Keratinocyte (primary cell): ENCODE results near the gene PNISR. TPM values are rescaled to one million over a fixed set of nuclear protein-coding genes. Genes with fewer than 3 reads are reported as not detected.

Experiments used
- DNase-seq: peaks from one replicate; pipeline ENCODE4 v3.0.0-alpha.2; 2011; ENCODE audit warnings: low read depth, missing footprints, low spot score
- FAIRE-seq: peaks from 2 replicates; lab custom pipeline; 2011; peaks lifted over from hg19 to GRCh38; lab: Jason Lieb, UNC
- H2AFZ ChIP-seq: 2 replicates; pipeline ENCODE4 v1.6.0; 2012; ENCODE audit warnings: low read length, control low read depth, inconsistent platforms; ENCODE audit not compliant: control insufficient read depth
- H3K27ac ChIP-seq: 2 replicates; pipeline ENCODE4 v1.5.1; 2011; ENCODE audit warnings: low read length; ENCODE audit not compliant: control insufficient read depth, insufficient read depth
- H3K27me3 ChIP-seq: 3 replicates; pipeline ENCODE4 v1.6.0; 2011; ENCODE audit warnings: low read length; ENCODE audit not compliant: control insufficient read depth, insufficient read depth; ENCODE audit errors: extremely low read depth
- H3K36me3 ChIP-seq, 2 experiments: 2 replicates in 1 of 2; 3 replicates in 1 of 2; pipeline ENCODE4 v1.5.1; 2011; ENCODE audit warnings: low read length in 2 of 2, mild to moderate bottlenecking in 1 of 2; ENCODE audit not compliant: control insufficient read depth in 2 of 2, insufficient read depth in 2 of 2; ENCODE audit errors: extremely low read depth in 1 of 2
- H3K4me1 ChIP-seq: 3 replicates; pipeline ENCODE4 v1.5.1; 2011; ENCODE audit warnings: low read length; ENCODE audit not compliant: control insufficient read depth, insufficient read depth; ENCODE audit errors: extremely low read depth
- H3K4me2 ChIP-seq: 3 replicates; pipeline ENCODE4 v1.6.0; 2011; ENCODE audit warnings: low read depth, low read length; ENCODE audit not compliant: control insufficient read depth, insufficient read depth; ENCODE audit errors: extremely low read depth
- H3K4me3 ChIP-seq, 3 experiments: fragments of 200-600 bp in 1 of 3; sonication (generic) in 1 of 3; 2 replicates in 2 of 3; 3 replicates in 1 of 3; pipeline ENCODE4 v1.5.1; 2011 to 2016; ENCODE audit warnings: low read length in 3 of 3, mild to moderate bottlenecking in 3 of 3, control low read depth in 2 of 3, inconsistent platforms in 1 of 3, low read depth in 1 of 3, mixed read lengths in 1 of 3, mixed run types in 1 of 3, moderate library complexity in 1 of 3; ENCODE audit not compliant: control insufficient read depth in 2 of 3, insufficient read depth in 2 of 3; ENCODE audit errors: extremely low read depth in 1 of 3
- H3K79me2 ChIP-seq: 2 replicates; pipeline ENCODE4 v1.6.0; 2012; ENCODE audit warnings: low read length; ENCODE audit not compliant: control insufficient read depth, insufficient read depth
- H3K9ac ChIP-seq: 3 replicates; pipeline ENCODE4 v1.6.0; 2011; ENCODE audit warnings: low read length; ENCODE audit not compliant: control insufficient read depth, insufficient read depth; ENCODE audit errors: extremely low read depth
- H3K9me1 ChIP-seq: 3 replicates; pipeline ENCODE4 v1.6.0; 2011; ENCODE audit warnings: low read length; ENCODE audit not compliant: control insufficient read depth, insufficient read depth; ENCODE audit errors: extremely low read depth
- H3K9me3 ChIP-seq: 2 replicates; pipeline ENCODE4 v1.5.1; 2012; ENCODE audit warnings: low read depth, low read length; ENCODE audit not compliant: control insufficient read depth
- H4K20me1 ChIP-seq: 3 replicates; pipeline ENCODE4 v1.6.0; 2011; ENCODE audit warnings: low read length; ENCODE audit not compliant: control insufficient read depth, insufficient read depth; ENCODE audit errors: extremely low read depth
- EZH2 ChIP-seq: IDR thresholded peaks from one replicate; pipeline ENCODE4 v1.6.1; 2012; ENCODE audit warnings: inconsistent platforms, mild to moderate bottlenecking, low read length, moderate library complexity
- dilution Hi-C: fragments of 300-500 bp; cut with MboI; formaldehyde crosslinking; loops from one replicate; pipeline ENCODE4 v1.7.0; 2020; ENCODE audit warnings: low sequenced_read_pairs; ENCODE audit not compliant: extremely low pct_ligation_motif_present
- polyA plus RNA-seq, 5 experiments: library from polyadenylated mRNA; depleted of rRNA in 3 of 5; stranded (reverse) in 3 of 5; stranded (forward) in 1 of 5; unstranded in 1 of 5; fragments of >200 nt; gene quantifications; 1 replicate in 1 of 5; 2 replicates in 3 of 5; 3 replicates in 1 of 5; pipeline versions ENCODE4 v1.2.1 to v1.2.3, GENCODE V29; 2011 to 2012; ENCODE audit warnings: missing spikeins in 2 of 5, low read depth in 1 of 5, low replicate concordance in 1 of 5
- TF ChIP-seq, protein P1 (sequence below), 3 experiments: IDR thresholded peaks in 1 of 3; conservative IDR thresholded peaks in 1 of 3; optimal IDR thresholded peaks in 1 of 3; 2 replicates in 2 of 3; 3 replicates in 1 of 3; pipeline versions ENCODE3 to v1.5.1; 2011; ENCODE audit warnings: low read length in 3 of 3, mild to moderate bottlenecking in 3 of 3, moderate library complexity in 2 of 3, control low read depth in 1 of 3, inconsistent platforms in 1 of 3; ENCODE audit not compliant: insufficient read depth in 2 of 3; ENCODE audit errors: extremely low read depth in 1 of 3

The PNISR gene
- polyA plus RNA-seq, 1 donor (not counting 4 experiments of a cell fraction or from before 2014, with no cell fraction given): 60.5 TPM

DNA sequence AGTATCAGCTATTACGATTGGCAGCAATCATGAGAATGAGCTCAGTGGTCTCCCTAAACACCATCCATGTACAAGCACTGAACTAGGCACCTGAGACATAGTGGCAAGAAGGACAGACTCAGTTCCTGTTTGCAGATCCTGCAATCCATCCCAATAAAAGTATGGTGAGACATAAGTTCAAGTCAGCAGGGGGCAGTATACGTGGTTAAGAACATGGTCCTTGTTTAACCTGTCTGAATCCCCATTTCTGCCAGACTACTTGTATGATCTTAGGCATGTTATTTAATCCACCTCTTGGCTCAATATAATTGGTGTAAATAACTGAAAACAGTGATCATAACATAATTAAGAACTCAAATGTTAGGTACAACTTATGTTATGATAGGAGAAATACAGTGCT, 33.2 kb upstream of the PNISR start:
- Histone ChIP-seq H3K4me1 (no peaks in the 10 kb centered on the region), H3K9ac (no peak overlapping the region), H2AFZ (no peak overlapping the region), H3K27ac (no peak overlapping the region), H4K20me1 (no peaks in the 10 kb centered on the region), H3K27me3 (no peaks in the 10 kb centered on the region), H3K4me2 (no peak overlapping the region), H3K79me2 (no peaks in the 10 kb centered on the region), H3K9me3 (no peaks in the 10 kb centered on the region), H3K9me1 (no peaks in the 10 kb centered on the region), H3K36me3 (peaks cover 0 to 4% of the 10 kb centered on the region in 2 experiments), H3K4me3 (no peak overlapping the region)
- FAIRE-seq (peak; percentile 32), DNase-seq (peak; percentile 7)
- TF ChIP-seq, protein P1, sequence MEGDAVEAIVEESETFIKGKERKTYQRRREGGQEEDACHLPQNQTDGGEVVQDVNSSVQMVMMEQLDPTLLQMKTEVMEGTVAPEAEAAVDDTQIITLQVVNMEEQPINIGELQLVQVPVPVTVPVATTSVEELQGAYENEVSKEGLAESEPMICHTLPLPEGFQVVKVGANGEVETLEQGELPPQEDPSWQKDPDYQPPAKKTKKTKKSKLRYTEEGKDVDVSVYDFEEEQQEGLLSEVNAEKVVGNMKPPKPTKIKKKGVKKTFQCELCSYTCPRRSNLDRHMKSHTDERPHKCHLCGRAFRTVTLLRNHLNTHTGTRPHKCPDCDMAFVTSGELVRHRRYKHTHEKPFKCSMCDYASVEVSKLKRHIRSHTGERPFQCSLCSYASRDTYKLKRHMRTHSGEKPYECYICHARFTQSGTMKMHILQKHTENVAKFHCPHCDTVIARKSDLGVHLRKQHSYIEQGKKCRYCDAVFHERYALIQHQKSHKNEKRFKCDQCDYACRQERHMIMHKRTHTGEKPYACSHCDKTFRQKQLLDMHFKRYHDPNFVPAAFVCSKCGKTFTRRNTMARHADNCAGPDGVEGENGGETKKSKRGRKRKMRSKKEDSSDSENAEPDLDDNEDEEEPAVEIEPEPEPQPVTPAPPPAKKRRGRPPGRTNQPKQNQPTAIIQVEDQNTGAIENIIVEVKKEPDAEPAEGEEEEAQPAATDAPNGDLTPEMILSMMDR (optimal IDR thresholded peaks at IDR 0.05 in 1 of 3, IDR thresholded peaks at IDR 0.05 in 1 of 3, conservative IDR thresholded peaks at IDR 0.05 in 1 of 3; ENCODE audit: extremely low read depth in 1 of 3, insufficient read depth in 2 of 3, low read length in 3 of 3): peak; percentile 47 to 56 (median 54)
- no peak for TF ChIP-seq EZH2
- dilution Hi-C loops: no loop called here

DNA sequence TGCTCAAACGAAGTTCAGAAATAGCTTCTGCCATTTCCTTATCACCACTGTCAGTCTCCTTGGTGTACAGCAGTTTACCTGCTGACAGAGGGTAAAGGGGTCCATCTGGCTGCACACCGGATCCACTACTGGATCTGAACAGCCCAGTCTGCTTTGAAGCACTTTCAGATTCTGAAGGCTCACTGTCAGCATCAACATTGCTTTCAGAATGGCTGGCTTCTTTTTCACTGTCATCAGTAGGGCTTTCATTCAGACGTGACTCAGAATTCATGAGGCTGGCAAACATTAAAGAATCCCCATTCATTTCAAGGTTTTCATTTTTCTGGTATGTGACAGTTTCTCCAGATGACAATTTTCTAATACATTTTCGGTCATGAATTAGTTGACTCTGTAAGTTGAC, 21.0 kb upstream of the PNISR start:
- TF ChIP-seq EZH2: no peak
- TF ChIP-seq, protein P1 (optimal IDR thresholded peaks at IDR 0.05 in 1 of 3, IDR thresholded peaks at IDR 0.05 in 1 of 3, conservative IDR thresholded peaks at IDR 0.05 in 1 of 3; ENCODE audit: extremely low read depth in 1 of 3, insufficient read depth in 2 of 3, low read length in 3 of 3): no peak
- H3K36me3 ChIP-seq: peaks cover 0 to 2% of the 10 kb centered on the region in 2 experiments
- no peak for FAIRE-seq

More for the DNA sequence above, 21.0 kb upstream of the PNISR start:
- Histone ChIP-seq H3K4me1 (no peaks in the 10 kb centered on the region), H4K20me1 (no peaks in the 10 kb centered on the region), H3K9me3 (no peaks in the 10 kb centered on the region), H3K4me2 (no peak overlapping the region), H3K79me2 (no peaks in the 10 kb centered on the region), H3K27ac (no peak overlapping the region), H3K27me3 (no peaks in the 10 kb centered on the region), H3K9me1 (no peaks in the 10 kb centered on the region), H3K4me3 (no peak overlapping the region), H2AFZ (no peak overlapping the region), H3K9ac (no peak overlapping the region)
- DNase-seq: no peak
- dilution Hi-C loops: no loop called here
